ENCODE measurements around the gene FBXO44.

FBXO44 gene

GRCh38 chr1:11701551-11701961, 46.9 kb downstream of the FBXO44 start:
- DNase-seq (ENCODE audit: low spot score in 2 of 2) (no peak), ATAC-seq (replicated peaks; ENCODE audit: extremely low read depth, poor library complexity, severe bottlenecking) (no peak)
- no peaks in the 10 kb centered on the region for H3K4me1 Mint-ChIP-seq
- H3K4me3 Mint-ChIP-seq, result no peak overlapping the region
- H3K27me3 Mint-ChIP-seq, result peaks cover 9% of the 10 kb centered on the region
- H3K9me3 Mint-ChIP-seq, result no peaks in the 10 kb centered on the region
- no peaks in the 10 kb centered on the region for H3K36me3 Mint-ChIP-seq (ENCODE audit: insufficient read depth)
- no peak overlapping the region for H3K27ac Mint-ChIP-seq (ENCODE audit: low read depth)

- ATAC-seq (replicated peaks; ENCODE audit: extremely low read depth, poor library complexity, severe bottlenecking), result no peak
- DNase-seq (ENCODE audit: low spot score in 2 of 2), result no peak
- peaks cover 9% of the 10 kb centered on the region for H3K27me3 Mint-ChIP-seq
- H3K4me3 Mint-ChIP-seq, result no peak overlapping the region
- H3K36me3 Mint-ChIP-seq (ENCODE audit: insufficient read depth), result no peaks in the 10 kb centered on the region
- no peak overlapping the region for H3K27ac Mint-ChIP-seq (ENCODE audit: low read depth)
- H3K9me3 Mint-ChIP-seq, result no peaks in the 10 kb centered on the region
- H3K4me1 Mint-ChIP-seq, result no peaks in the 10 kb centered on the region
Observed at GRCh38 chr1:11701981-11702803, 47.5 kb downstream of the FBXO44 start.

- H3K4me1 Mint-ChIP-seq, result no peaks in the 10 kb centered on the region
- peaks cover 2% of the 10 kb centered on the region for H3K36me3 Mint-ChIP-seq (ENCODE audit: insufficient read depth)
- H3K9me3 Mint-ChIP-seq, result no peaks in the 10 kb centered on the region
- H3K4me3 Mint-ChIP-seq, result no peak overlapping the region
- DNase-seq (ENCODE audit: low spot score in 2 of 2), result no peak
- no peak overlapping the region for H3K27ac Mint-ChIP-seq (ENCODE audit: low read depth)
- H3K27me3 Mint-ChIP-seq, result peaks cover 9% of the 10 kb centered on the region
- no peak for ATAC-seq (replicated peaks; ENCODE audit: extremely low read depth, poor library complexity, severe bottlenecking)
Observed at GRCh38 chr1:11703357-11704193, 48.9 kb downstream of the FBXO44 start.

GRCh38 chr1:11704194-11704529, 49.5 kb downstream of the FBXO44 start:
- Mint-ChIP-seq H3K4me3 (no peak overlapping the region), H3K36me3 (ENCODE audit: insufficient read depth) (peaks cover 2% of the 10 kb centered on the region), H3K27me3 (peaks cover 9% of the 10 kb centered on the region), H3K27ac (ENCODE audit: low read depth) (no peak overlapping the region), H3K4me1 (no peaks in the 10 kb centered on the region), H3K9me3 (no peaks in the 10 kb centered on the region)
- DNase-seq (ENCODE audit: low spot score in 2 of 2) (no peak), ATAC-seq (replicated peaks; ENCODE audit: extremely low read depth, poor library complexity, severe bottlenecking) (no peak)

- Mint-ChIP-seq H3K4me3 (no peak overlapping the region), H3K27ac (ENCODE audit: low read depth) (no peak overlapping the region)
Observed at GRCh38 chr1:11704691-11705475, 50.2 kb downstream of the FBXO44 start.

GRCh38 chr1:11705596-11705995, 50.9 kb downstream of the FBXO44 start:
- DNase-seq (ENCODE audit: low spot score in 2 of 2) (no peak), ATAC-seq (replicated peaks; ENCODE audit: extremely low read depth, poor library complexity, severe bottlenecking) (no peak)
- peaks cover 9% of the 10 kb centered on the region for H3K27me3 Mint-ChIP-seq
- no peaks in the 10 kb centered on the region for H3K9me3 Mint-ChIP-seq
- no peak overlapping the region for H3K4me3 Mint-ChIP-seq
- peaks cover 2% of the 10 kb centered on the region for H3K36me3 Mint-ChIP-seq (ENCODE audit: insufficient read depth)
- no peaks in the 10 kb centered on the region for H3K4me1 Mint-ChIP-seq
- H3K27ac Mint-ChIP-seq (ENCODE audit: low read depth), result no peak overlapping the region

More at GRCh38 chr1:11704691-11705475, 50.2 kb downstream of the FBXO44 start:
- no peak for DNase-seq (ENCODE audit: low spot score in 2 of 2)
- Mint-ChIP-seq H3K4me1 (no peaks in the 10 kb centered on the region), H3K36me3 (ENCODE audit: insufficient read depth) (peaks cover 2% of the 10 kb centered on the region), H3K27me3 (peaks cover 9% of the 10 kb centered on the region), H3K9me3 (no peaks in the 10 kb centered on the region)
- ATAC-seq (replicated peaks; ENCODE audit: extremely low read depth, poor library complexity, severe bottlenecking), result no peak

- no peak overlapping the region for H3K27ac Mint-ChIP-seq (ENCODE audit: low read depth)
- no peaks in the 10 kb centered on the region for H3K9me3 Mint-ChIP-seq
- no peak overlapping the region for H3K4me3 Mint-ChIP-seq
- peaks cover 9% of the 10 kb centered on the region for H3K27me3 Mint-ChIP-seq
- H3K36me3 Mint-ChIP-seq (ENCODE audit: insufficient read depth), result peaks cover 2% of the 10 kb centered on the region
- no peaks in the 10 kb centered on the region for H3K4me1 Mint-ChIP-seq
- ATAC-seq (replicated peaks; ENCODE audit: extremely low read depth, poor library complexity, severe bottlenecking) (no peak), DNase-seq (ENCODE audit: low spot score in 2 of 2) (no peak)
Observed at GRCh38 chr1:11706292-11706691, 51.6 kb downstream of the FBXO44 start.

- Mint-ChIP-seq H3K27ac (ENCODE audit: low read depth) (no peak overlapping the region), H3K27me3 (peaks cover 9% of the 10 kb centered on the region), H3K4me1 (no peaks in the 10 kb centered on the region), H3K4me3 (no peak overlapping the region), H3K36me3 (ENCODE audit: insufficient read depth) (peaks cover 2% of the 10 kb centered on the region), H3K9me3 (no peaks in the 10 kb centered on the region)
- DNase-seq (ENCODE audit: low spot score in 2 of 2), result no peak
- no peak for ATAC-seq (replicated peaks; ENCODE audit: extremely low read depth, poor library complexity, severe bottlenecking)
Observed at GRCh38 chr1:11707621-11708276, 53.1 kb downstream of the FBXO44 start.

GRCh38 chr1:11708554-11709350, 54.1 kb downstream of the FBXO44 start:
- peaks cover 2% of the 10 kb centered on the region for H3K36me3 Mint-ChIP-seq (ENCODE audit: insufficient read depth)
- no peaks in the 10 kb centered on the region for H3K9me3 Mint-ChIP-seq
- no peak overlapping the region for H3K4me3 Mint-ChIP-seq
- DNase-seq (ENCODE audit: low spot score in 2 of 2), result no peak
- H3K27me3 Mint-ChIP-seq, result peaks cover under 1% of the 10 kb centered on the region
- no peak overlapping the region for H3K27ac Mint-ChIP-seq (ENCODE audit: low read depth)
- H3K4me1 Mint-ChIP-seq, result no peaks in the 10 kb centered on the region
- ATAC-seq (replicated peaks; ENCODE audit: extremely low read depth, poor library complexity, severe bottlenecking), result no peak

GRCh38 chr1:11711490-11711889, 56.8 kb downstream of the FBXO44 start:
- no peaks in the 10 kb centered on the region for H3K27me3 Mint-ChIP-seq
- DNase-seq (ENCODE audit: low spot score in 2 of 2), result no peak
- H3K4me1 Mint-ChIP-seq, result no peaks in the 10 kb centered on the region

GRCh38 chr1:11712285-11712684, 57.6 kb downstream of the FBXO44 start:
- Mint-ChIP-seq H3K36me3 (ENCODE audit: insufficient read depth) (peaks cover 5% of the 10 kb centered on the region), H3K27me3 (no peaks in the 10 kb centered on the region), H3K4me1 (no peaks in the 10 kb centered on the region), H3K9me3 (no peaks in the 10 kb centered on the region), H3K4me3 (no peak overlapping the region), H3K27ac (ENCODE audit: low read depth) (no peak overlapping the region)
- DNase-seq (ENCODE audit: low spot score in 2 of 2), result no peak
- no peak for ATAC-seq (replicated peaks; ENCODE audit: extremely low read depth, poor library complexity, severe bottlenecking)

More at GRCh38 chr1:11711490-11711889, 56.8 kb downstream of the FBXO44 start:
- H3K27ac Mint-ChIP-seq (ENCODE audit: low read depth), result no peak overlapping the region
- H3K4me3 Mint-ChIP-seq, result no peak overlapping the region
- no peak for ATAC-seq (replicated peaks; ENCODE audit: extremely low read depth, poor library complexity, severe bottlenecking)
- peaks cover 5% of the 10 kb centered on the region for H3K36me3 Mint-ChIP-seq (ENCODE audit: insufficient read depth)
- H3K9me3 Mint-ChIP-seq, result no peaks in the 10 kb centered on the region
